ENCODE data around the gene HPCAL1.
A peak's percentile ranks its signal among the peaks of the same experiment; 100 is the strongest.

Gene HPCAL1

GRCh38 chr2:10426726-10427617 lies 124.3 kb downstream of the HPCAL1 start:
- DNase-seq (ENCODE audit: low read depth), result no peak

- no peak for DNase-seq (ENCODE audit: low read depth)
Observed at GRCh38 chr2:10427618-10427949, 124.9 kb downstream of the HPCAL1 start.

- DNase-seq (ENCODE audit: low read depth), result no peak
Observed at GRCh38 chr2:10428355-10428754, 125.7 kb downstream of the HPCAL1 start.

- no peak for DNase-seq (ENCODE audit: low read depth)
Observed at GRCh38 chr2:10428924-10429323, 126.2 kb downstream of the HPCAL1 start.

- DNase-seq (ENCODE audit: low read depth), result no peak
Observed at GRCh38 chr2:10430886-10431622, 128.3 kb downstream of the HPCAL1 start.

DNA sequence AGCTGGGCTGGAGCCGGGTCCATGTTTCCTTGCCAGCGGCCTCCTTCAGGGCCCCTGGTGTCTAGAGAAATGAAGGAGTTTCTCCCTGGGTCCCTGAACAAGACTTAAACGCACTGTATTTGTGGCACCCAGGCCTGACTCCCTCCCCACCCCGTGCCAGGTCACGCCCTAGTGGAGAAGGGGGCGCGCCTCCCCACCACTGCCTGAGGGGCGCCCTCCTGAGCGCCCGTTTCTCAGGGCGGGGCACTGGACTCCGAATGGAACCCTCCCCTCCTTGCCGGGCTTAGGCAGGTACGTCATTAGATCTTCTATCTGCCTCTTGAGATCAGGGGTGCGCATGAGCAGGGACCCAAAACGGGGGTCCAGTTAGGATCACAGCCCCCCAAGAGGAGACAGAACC lies 129.1 kb downstream of the HPCAL1 start:
- DNase-seq (ENCODE audit: low read depth), result no peak

DNA sequence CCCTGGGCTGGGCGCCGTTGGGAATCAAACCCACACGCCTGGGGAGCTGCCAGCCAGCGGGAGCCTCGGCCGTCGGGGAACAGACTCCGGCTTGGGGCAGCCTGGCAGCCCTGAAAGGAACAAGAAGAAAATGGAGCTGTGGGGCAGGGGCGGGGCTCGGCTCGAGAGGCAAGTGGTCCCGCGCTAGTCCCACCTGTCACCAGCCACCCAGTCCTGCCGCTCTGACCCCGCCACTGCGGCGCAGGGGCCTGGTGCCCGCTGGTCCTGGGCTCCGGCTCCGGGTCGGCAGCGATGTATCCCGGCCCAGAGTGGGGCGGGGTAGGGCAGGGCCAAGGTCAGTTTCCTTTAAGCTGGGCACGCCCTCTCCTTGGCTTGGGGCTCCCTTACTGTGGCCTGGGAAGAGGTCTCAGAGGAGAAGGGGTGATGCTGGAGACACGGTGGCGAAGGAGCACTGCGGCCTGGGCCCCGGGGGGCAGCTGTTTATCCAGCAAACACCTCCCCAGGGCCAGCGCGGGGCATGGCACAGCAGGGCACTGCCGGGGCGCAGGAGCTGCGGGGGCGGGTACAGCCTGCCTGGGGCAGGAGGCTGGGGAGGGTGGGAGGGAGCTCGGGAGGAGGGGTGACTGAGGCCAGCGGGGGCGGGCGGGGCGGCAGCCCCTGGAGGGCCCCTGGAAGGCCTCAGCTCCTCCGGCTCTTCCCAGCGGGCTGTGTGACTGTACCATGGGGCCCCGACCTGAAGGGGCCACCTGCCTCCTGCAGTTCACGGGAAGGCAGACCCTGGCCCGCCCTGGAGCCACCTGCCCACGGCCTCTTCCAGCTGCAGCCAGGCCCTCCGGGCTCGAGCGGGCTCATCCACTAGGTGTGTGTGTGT lies 129.8 kb downstream of the HPCAL1 start:
- no peak for DNase-seq (ENCODE audit: low read depth)

- no peak for DNase-seq (ENCODE audit: low read depth)
Observed at GRCh38 chr2:10433264-10433946, 130.7 kb downstream of the HPCAL1 start.

GRCh38 chr2:10433947-10434885 lies 131.5 kb downstream of the HPCAL1 start:
- DNase-seq (ENCODE audit: low read depth), result no peak

DNA sequence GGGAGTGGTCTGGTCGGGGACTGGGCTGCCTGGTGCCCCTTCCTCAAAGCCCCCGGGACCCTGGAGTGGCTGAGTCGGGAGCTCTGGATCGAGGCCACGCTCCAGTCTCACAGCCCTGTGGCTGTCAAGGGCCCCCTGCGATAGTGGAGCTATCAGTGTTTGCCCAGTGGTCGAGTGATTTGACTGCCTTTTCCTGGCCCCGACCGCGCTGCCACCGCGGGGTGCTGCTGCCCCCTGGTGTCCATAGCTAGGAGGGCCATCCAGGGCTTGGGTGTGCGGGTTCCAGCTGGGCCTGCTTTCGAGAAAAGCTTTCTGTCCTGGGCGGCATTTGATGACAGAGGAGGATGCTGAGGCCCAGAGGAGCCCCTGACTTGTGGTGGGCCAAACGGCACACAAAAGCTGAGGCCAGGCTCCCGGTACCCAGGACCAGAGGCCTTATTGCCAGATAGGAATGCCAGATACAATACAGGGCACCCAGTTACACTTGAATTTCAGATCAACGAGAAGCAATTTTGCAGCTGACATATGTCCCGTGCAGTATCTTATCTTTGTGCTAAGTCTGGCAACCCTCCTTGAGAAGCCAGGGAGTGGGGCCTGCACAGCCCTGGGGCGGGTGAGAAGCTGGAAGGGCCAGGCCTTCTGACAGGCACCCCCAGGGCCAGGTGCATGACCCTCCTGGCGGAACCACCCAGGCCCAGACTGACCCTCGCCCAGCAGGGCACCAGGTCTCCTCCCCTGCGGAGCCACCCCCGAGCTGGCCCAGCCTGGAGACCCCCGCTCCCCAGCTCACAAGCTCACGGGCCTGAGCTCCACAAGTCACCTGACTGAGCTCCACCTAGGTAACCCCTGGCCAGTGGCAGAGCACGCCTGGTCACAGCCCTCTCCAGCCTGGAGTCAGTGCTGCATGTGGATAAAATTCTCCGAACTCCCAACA lies 132.4 kb downstream of the HPCAL1 start:
- DNase-seq (ENCODE audit: low read depth), result peak; percentile 53

GRCh38 chr2:10435820-10436204 lies 133.1 kb downstream of the HPCAL1 start:
- DNase-seq (ENCODE audit: low read depth), result no peak

- DNase-seq (ENCODE audit: low read depth), result no peak
Observed at GRCh38 chr2:10436583-10437110, 133.9 kb downstream of the HPCAL1 start.

DNA sequence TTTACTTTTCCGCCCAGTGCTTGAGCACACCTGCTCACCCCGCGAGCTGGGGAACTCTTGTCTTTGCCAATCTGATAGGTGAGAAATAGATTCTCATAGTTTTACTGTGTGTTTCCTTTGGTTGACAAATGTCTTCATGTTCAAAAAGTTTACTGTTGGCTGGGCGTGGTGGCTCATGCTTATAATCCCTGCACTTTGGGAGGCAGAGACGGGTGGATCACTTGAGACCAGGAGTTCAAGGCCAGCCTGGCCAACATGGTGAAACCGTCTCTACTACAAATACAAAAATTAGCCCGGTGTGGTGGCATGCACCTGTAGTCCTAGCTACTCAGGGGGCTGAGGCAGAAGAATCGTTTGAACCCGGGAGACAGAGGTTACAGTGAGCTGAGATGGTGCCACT lies 135.1 kb downstream of the HPCAL1 start:
- DNase-seq (ENCODE audit: low read depth), result no peak

GRCh38 chr2:10438688-10439087 lies 136.0 kb downstream of the HPCAL1 start:
- DNase-seq (ENCODE audit: low read depth), result no peak

DNA sequence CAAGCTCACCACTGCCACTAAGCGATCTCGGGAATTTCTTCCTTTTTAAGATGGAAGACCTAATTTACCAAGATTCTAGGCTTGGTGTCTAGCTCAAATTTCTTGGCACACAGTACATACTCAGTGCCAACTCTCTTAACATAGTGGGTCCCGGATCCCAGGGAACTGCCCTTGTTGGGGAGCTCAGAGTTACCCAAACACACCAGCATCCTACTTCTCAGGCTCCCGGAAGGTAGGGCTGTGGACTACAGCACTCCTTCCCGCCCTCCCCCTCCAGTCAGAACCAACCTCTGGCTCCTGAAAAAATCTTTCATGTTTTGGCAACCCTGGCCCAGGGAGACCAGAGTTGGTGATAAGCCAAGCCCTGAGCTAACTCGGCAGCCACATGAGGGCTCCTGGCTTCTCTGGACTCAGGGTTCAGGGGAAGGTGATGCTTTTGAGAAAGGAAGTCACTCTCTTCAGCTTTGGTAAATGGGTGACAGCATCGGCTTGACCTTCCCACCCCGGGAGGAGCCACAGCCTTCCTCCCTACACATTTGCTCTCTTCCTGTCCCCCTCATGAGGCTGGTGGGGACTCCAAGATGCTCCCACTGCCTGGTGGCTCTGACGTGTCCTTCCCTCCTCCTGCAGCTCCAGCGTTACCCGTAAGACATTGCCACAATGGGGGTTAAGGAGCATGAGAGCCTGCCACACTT lies 136.6 kb downstream of the HPCAL1 start:
- no peak for DNase-seq (ENCODE audit: low read depth)

GRCh38 chr2:10439971-10440370 lies 137.3 kb downstream of the HPCAL1 start:
- no peak for DNase-seq (ENCODE audit: low read depth)

GRCh38 chr2:10440736-10441135 lies 138.0 kb downstream of the HPCAL1 start:
- no peak for DNase-seq (ENCODE audit: low read depth)

DNA sequence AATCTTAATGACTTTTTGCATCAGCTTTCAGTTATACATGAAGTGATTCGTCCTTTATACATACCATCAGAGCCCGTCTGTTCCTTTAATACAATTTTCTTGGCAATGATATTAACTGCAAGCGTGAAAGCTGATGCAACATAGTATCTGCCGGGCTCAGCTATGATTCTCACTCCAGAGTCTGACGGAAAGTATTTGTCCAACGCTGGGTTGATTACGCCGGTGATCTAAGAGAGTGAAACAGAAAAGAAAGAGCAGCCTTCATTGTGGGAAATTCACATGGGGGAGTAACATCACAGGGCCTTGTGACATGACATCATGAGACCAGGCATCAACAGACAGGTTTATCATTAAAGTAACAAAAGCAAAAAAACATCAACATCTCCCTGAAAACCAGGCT lies 139.2 kb downstream of the HPCAL1 start:
- DNase-seq (ENCODE audit: low read depth), result no peak
